Stimulated activated naive CD4-positive, alpha-beta T cell treated with Interleukin-2 at 50 U/mL for 16 hours (primary cell): ENCODE results near the gene BICRA.
A peak's percentile ranks its signal among the peaks of the same experiment; 100 is the strongest.
"Not testable (repeated sequence)": the region's sequence is repeated elsewhere in the genome, so short reads cannot be mapped to it uniquely, and the experiment has no call there.

Source experiments
- DNase-seq: peaks from one replicate; lab custom pipeline; 2025; lab: John Stamatoyannopoulos, UW

Gene BICRA

DNA sequence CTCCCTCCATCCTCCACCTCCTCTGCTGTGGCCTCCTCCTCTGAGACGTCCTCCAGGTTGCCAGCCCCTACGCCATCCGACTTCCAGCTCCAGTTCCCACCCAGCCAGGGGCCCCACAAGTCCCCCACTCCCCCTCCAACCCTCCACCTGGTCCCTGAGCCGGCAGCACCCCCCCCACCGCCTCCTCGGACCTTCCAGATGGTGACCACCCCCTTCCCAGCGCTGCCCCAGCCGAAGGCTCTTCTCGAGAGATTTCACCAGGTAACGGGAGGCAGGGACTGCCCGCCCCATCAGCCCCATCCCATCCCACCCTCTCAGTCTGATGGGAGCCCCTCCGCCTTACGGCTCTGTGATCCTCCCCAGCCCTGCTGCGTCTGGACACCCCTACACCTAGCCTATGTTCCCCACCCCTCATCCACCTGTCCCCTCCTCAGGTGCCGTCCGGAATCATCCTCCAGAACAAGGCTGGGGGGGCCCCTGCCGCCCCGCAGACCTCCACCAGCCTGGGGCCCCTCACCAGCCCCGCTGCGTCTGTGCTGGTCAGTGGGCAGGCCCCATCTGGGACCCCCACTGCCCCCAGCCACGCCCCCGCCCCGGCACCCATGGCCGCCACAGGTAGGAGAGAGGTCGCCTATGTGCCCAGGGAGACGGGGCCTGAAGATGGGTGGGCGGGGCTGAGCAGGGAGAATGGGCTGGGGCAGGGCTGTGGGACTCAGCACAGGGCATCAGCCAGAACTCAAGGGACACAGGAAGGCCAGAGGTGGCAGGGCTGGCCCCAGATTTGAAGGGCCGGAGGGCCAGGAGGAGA, 85.7 kb downstream of the BICRA start:
- DNase-seq, result no peak

GRCh38 chr19:47695533-47696262, 86.8 kb downstream of the BICRA start:
- no peak for DNase-seq

- no peak for DNase-seq
Measured at GRCh38 chr19:47696635-47697034, 87.7 kb downstream of the BICRA start.

GRCh38 chr19:47697863-47698609, 89.1 kb downstream of the BICRA start:
- peak; percentile 34 for DNase-seq

- DNase-seq, result no peak
Measured at GRCh38 chr19:47698631-47699359, 89.9 kb downstream of the BICRA start.

DNA sequence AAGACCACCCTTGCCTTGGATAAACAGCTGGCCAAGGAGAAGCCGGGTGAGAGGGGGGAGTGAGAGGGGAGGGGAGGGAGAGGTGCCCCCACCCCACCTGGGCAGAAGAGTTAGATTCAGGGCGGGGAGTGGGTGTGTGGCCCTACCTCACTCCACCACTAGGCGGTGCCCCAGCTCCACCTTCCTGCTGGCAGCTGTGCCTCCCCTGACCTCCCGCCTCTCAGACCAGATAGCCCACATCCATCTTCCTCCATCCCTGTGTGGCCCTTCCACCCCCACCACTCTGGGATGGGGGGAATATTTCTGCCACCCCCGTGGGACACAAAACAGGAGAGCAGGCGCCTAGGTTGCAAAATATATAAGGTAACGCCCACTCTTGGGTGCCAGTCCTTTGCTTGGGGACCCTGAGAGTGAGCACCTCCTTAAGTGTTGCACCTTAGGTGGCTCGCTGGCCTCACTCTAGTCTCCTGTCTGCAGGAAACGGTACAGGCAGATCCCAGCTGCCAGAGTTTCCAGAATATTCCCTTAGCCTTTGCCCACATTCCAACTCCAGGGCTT, 90.5 kb downstream of the BICRA start:
- DNase-seq, result peak; percentile 45

DNA sequence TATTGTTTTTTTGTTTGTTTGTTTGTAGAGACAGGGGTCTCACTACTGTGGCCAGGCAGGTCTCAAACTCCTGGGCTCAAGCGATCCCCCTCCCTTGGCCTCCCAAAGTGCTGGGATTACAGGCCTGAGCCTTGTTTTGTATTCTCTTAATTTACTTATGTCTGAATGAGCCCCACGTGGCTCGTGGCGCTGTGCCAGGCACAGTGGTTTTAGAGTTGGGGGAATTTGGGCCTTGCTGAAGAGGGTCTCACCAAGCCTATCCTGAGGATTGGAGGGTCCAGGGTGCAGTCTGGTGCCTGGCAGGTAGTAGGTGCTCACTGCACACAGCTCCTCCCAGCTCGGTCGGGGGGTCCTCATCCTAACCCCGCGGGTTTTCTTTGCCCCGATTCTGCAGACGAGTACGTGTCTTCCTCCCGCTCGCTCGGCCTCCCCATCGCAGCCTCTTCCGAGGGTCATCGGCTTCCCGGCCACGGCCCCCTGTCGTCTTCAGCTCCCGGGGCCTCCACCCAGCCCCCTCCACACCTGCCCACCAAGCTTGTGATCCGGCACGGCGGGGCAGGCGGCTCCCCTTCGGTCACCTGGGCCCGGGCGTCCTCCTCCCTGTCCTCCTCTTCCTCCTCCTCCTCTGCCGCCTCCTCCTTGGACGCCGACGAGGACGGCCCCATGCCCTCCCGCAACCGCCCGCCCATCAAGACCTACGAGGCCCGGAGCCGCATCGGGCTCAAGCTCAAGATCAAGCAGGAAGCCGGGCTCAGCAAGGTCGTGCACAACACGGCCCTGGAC, 92.2 kb downstream of the BICRA start:
- DNase-seq, result no peak

- DNase-seq, result no peak
Measured at GRCh38 chr19:47701717-47702552, 93.0 kb downstream of the BICRA start.

DNA sequence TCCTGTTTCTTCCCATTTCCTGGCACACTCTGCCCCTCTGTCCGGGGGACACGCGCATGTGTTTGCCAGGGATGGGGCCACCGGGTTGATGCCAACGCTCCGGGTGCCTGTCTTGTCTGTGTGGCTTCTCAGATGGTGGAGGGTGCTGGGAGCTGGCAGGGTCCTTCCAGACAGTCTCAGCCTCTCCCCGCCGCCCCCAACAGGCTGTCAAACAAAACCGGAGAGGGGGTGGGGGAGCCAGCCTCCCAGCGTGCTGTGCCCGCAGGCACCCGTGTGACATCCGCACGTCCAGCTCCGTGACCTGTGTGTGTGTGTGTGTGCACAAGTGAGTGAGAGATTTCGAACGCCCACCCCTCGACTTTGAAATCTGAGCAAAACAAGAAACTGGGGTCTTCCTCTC, 93.7 kb downstream of the BICRA start:
- DNase-seq, result no peak

DNA sequence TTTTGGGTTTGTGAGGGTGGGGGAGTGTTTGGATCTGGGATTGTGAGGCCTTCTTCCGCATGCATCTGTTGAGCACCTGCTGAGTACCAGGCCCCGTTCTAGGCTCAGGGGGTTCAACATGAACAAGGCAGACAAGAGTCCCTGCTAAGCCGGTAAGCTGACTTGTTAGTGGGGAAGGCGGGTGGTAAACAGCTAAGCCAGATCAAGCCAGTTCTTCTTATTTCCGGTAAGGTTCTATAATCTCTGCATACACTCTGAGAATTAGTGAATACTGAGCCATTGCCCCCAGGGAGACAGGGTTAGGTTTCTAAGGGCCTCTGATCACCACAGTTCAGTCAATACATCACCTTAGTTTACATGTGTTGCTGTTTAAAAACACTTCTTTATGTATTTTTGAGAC, 94.4 kb downstream of the BICRA start:
- DNase-seq, result no peak

GRCh38 chr19:47704024-47704423, 95.1 kb downstream of the BICRA start:
- DNase-seq, result no peak

DNA sequence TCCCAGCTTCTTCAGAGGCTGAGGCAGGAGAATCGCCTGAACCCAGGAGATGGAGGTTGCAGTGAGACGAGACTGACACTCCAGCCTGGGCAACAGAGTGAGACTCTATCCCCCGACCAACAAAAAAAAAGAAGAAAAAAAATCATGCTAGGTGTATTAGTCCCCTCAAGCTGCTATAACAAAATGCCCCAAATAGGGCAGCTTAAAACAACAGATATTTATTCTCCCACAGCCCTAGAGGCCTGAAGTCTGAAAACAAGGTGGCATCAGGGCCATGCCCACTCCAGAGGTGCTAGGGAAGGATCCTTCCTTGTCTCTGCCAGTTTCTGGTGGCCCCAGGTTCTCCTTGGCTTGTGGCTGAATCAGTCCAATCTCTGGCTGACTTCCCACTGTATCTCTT, 95.7 kb downstream of the BICRA start:
- DNase-seq, result no peak

DNA sequence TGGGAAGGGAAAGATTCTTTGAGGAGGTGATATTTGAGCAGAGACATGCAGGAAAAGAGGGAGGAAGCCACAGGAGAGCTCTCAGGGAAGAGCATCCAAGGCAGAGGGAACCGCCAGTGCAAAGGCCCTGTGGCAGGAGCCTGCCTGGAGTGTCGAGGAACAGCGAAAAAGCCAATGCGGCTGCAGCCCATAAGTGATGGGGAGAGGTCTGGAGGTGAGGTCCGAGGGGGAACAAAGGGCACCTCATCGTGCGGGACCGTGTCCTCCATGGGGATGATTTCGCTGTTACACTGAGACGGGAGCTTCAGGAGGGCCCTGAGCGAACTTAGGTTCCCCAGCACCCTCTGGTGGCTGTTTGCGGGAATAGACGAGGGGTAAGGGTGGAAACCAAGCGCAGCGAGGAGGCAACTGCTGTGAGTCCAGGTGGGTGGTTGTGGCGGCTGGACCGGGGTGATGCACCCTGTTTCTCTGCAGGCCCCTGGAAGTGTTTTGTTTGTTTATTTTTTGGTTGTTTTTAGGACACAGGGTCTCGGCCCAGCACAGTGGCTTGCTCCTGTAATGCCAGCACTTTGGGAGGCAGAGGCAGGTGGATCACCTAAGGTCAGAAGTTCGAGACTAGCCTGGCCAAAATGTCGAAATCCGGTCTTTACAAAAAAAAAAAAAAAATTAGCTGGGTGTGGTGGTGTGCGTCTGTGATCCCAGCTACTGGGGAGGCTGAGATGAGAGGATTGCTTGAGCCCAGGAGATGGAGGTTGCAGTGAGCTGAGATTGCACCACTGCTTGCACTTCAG, 98.4 kb downstream of the BICRA start:
- DNase-seq, result peak; percentile 68

GRCh38 chr19:47711652-47712242, 102.8 kb downstream of the BICRA start:
- DNase-seq, result no peak

DNA sequence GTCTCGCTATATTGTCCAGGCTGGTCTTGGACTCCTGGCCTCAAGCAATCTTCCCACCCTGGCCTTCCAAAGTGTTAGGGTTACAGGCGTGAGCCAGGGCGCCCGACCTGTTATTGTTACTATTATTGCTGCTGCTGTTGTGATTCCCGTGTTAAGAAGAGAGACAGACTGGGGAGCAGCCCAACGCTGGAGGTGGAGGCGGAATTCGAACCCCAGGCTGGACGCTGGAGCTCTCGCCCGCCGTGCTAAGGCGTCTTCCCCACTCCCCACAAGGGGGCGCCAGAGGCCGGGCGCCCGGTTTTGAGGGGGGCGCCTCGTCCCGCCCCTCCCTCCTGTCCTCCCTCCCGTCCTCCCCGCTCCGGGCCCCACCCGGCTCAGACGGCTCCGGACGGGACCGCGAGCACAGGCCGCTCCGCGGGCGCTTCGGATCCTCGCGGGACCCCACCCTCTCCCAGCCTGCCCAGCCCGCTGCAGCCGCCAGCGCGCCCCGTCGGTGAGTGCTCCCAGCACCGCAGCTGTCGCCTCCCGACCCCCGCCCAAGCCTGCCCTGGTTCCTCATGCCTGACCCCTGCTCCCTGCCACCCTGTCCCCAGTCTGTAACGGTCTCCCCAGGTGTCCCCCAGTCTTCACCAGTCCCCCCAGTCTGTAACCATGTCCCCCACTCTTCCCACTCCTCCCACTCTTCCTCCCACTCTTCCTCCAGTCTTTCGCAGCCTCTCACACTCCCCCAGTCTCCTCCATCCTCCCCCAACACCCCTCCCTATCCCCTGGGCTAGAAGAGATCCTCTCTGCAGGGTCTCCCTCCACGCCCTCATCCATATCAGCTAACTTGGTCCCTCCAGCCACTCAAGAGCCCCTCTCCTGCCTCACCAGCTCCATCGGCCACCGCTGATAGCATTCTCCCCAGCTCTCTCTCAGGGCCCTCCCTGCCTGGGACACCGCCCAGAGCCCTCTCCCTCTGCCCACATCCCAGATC, 104.4 kb downstream of the BICRA start, which contains the start of gene EHD2:
EHD2 (plus strand) TSS at position 377 of the 976 bp plus-strand sequence. CDS start 3,191 bp downstream, outside the sequence.
- DNase-seq, result peak; percentile 12

GRCh38 chr19:47714339-47714738, 105.4 kb downstream of the BICRA start:
- DNase-seq, result no peak

GRCh38 chr19:47714855-47715254, 105.9 kb downstream of the BICRA start:
- not testable (repeated sequence) for DNase-seq
